Right lobe of liver (tissue), 6 donors: ENCODE results near the gene RPTOR. TPM values are rescaled to one million over a fixed set of nuclear protein-coding genes. Genes with fewer than 3 reads are reported as not detected.

Source experiments
- ATAC-seq, 4 donors: fragments of 200-7000 bp; cut with Tn5 transposase; one replicate each; pipeline ENCODE4 v1.9.1; 2020; ENCODE audit warnings: mild to moderate bottlenecking in 4 of 4, moderate library complexity in 4 of 4
- DNase-seq, 3 donors: peaks; one replicate each; pipeline ENCODE4 v3.0.0-alpha.2; 2020
- H3K27ac ChIP-seq, 3 donors: fragments of 200-600 bp; one replicate each; pipeline ENCODE4 v1.8.0; 2022
- H3K27me3 ChIP-seq, 2 donors: fragments of 200-600 bp; one replicate each; pipeline ENCODE4 v1.8.0; 2022
- H3K36me3 ChIP-seq, 4 donors: fragments of 200-600 bp; sonication (generic) in 1 of 4; one replicate each; pipeline versions ENCODE4 v1.5.1 to v1.8.0; 2017 to 2022; ENCODE audit warnings: control low read depth in 1 of 4
- H3K4me1 ChIP-seq, 4 donors: fragments of 200-600 bp; sonication (generic) in 1 of 4; one replicate each; pipeline versions ENCODE4 v1.5.1 to v1.8.0; 2017 to 2022; ENCODE audit warnings: control low read depth in 1 of 4
- H3K4me3 ChIP-seq, 3 donors: fragments of 200-600 bp; one replicate each; pipeline ENCODE4 v1.8.0; 2022
- H3K9me3 ChIP-seq, 4 donors: fragments of 200-600 bp; sonication (generic) in 1 of 4; one replicate each; pipeline versions ENCODE4 v1.5.1 to v1.8.0; 2017 to 2022; ENCODE audit warnings: control low read depth in 1 of 4
- CTCF ChIP-seq, 4 donors: fragments of 200-600 bp in 3 of 4; fragments of 450-650 bp in 1 of 4; IDR thresholded peaks; one replicate each; pipeline versions ENCODE4 v1.5.1 to v1.8.0; 2016 to 2022; ENCODE audit warnings: antibody characterized with exemption in 4 of 4, mild to moderate bottlenecking in 2 of 4
- POLR2A ChIP-seq: fragments of 450-650 bp; IDR thresholded peaks from one replicate; pipeline ENCODE4 v1.6.1; 2017; ENCODE audit warnings: antibody characterized with exemption, mild to moderate bottlenecking
- WGBS: methylation state at CpG from one replicate; pipeline ENCODE4 v1.1.6; 2018; ENCODE audit warnings: low coverage, low lambda C conversion rate; ENCODE audit not compliant: insufficient coverage; ENCODE audit errors: missing lambda C conversion rate; 5-methylcytosine and 5-hydroxymethylcytosine counted together
- intact Hi-C, 2 donors: fragments of 100-400 bp; cut with DNase I; formaldehyde crosslinking; loops; one replicate each; pipeline versions ENCODE4 v1.11.2 to v1.14.1; 2022
- total RNA-seq, 6 experiments: library from RNA; depleted of rRNA in 2 of 6; stranded (reverse); fragments of >200 nt in 2 of 6; fragmentation: NEBNext Ultra II Directional in 3 of 6; extraction: Animal tissue kit (Norgen Biotek cat#: 25700) in 3 of 6; gene quantifications; one replicate each; pipeline versions ENCODE4 v1.1.0 to v1.2.4, GENCODE V29; 2016 to 2023
- donor health status: DM: no; HTN: yes; CAD: no.
- donor health status: DM: no; HTN: no; CAD: no.
- donor health status: DM: no; HTN: no; CAD: no.
- donor health status: DM: no; HTN: yes; CAD: no.
- donor health status: DM: no; HTN: yes; CAD: no.

Gene RPTOR
- total RNA-seq, 6 experiments from 2014 or later: 13.1 to 24.0 (median 15.5) TPM

- ATAC-seq (no peak), DNase-seq (peak in 1 of 3 donors; percentile 27)
- Histone ChIP-seq H3K36me3 (peaks cover 0 to 25% (median 0%) of the 10 kb centered on the region in 4 donors), H3K4me3 (no peak overlapping the region), H3K27ac (no peak overlapping the region), H3K9me3 (no peaks in the 10 kb centered on the region), H3K27me3 (no peaks in the 10 kb centered on the region), H3K4me1 (no peaks in the 10 kb centered on the region)
- 86% methylated on average over 9 of the region's 10 CpGs for WGBS
- TF ChIP-seq POLR2A (no peak), CTCF (IDR thresholded peaks at IDR 0.05) (no peak)
- intact Hi-C loops: no loop called here
Measured at GRCh38 chr17:80887639-80888175, 343.1 kb downstream of the RPTOR start.

GRCh38 chr17:80888276-80889160 lies 343.9 kb downstream of the RPTOR start:
- peak in 2 of 3 donors; percentile 8 to 40 for DNase-seq
- intact Hi-C loops: no loop called here
- WGBS: 97% methylated on average over 3 of the region's 24 CpGs

GRCh38 chr17:80889231-80890195 lies 344.9 kb downstream of the RPTOR start:
- H3K9me3 ChIP-seq: no peaks in the 10 kb centered on the region
- 88% methylated on average over 5 of the region's 40 CpGs for WGBS
- ATAC-seq (no peak), DNase-seq (peak in 2 of 3 donors; percentile 11 to 42)
- H3K36me3 ChIP-seq: peaks cover 0 to 17% (median 0%) of the 10 kb centered on the region in 4 donors
- H3K4me1 ChIP-seq: no peaks in the 10 kb centered on the region
- H3K27me3 ChIP-seq: no peaks in the 10 kb centered on the region
- intact Hi-C loops: no loop called here
- H3K4me3 ChIP-seq: no peak overlapping the region
- H3K27ac ChIP-seq: no peak overlapping the region
- TF ChIP-seq CTCF (IDR thresholded peaks at IDR 0.05): no peak
- TF ChIP-seq POLR2A: no peak

More at GRCh38 chr17:80888276-80889160, 343.9 kb downstream of the RPTOR start:
- Histone ChIP-seq H3K9me3 (no peaks in the 10 kb centered on the region), H3K4me3 (no peak overlapping the region), H3K27me3 (no peaks in the 10 kb centered on the region), H3K36me3 (peaks cover 0 to 25% (median 0%) of the 10 kb centered on the region in 4 donors), H3K4me1 (no peaks in the 10 kb centered on the region), H3K27ac (no peak overlapping the region)
- TF ChIP-seq CTCF (IDR thresholded peaks at IDR 0.05): no peak
- no peak for TF ChIP-seq POLR2A
- no peak for ATAC-seq

- no peak overlapping the region for H3K4me3 ChIP-seq
- peak in 2 of 3 donors; percentile 10 to 49 for DNase-seq
- H3K36me3 ChIP-seq: peaks cover 0 to 9% (median 0%) of the 10 kb centered on the region in 4 donors
- 89% methylated on average over 10 of the region's 31 CpGs for WGBS
- H3K4me1 ChIP-seq: no peaks in the 10 kb centered on the region
- intact Hi-C loops: no loop called here
- H3K27ac ChIP-seq: no peak overlapping the region
- H3K27me3 ChIP-seq: no peaks in the 10 kb centered on the region
- H3K9me3 ChIP-seq: no peaks in the 10 kb centered on the region
- TF ChIP-seq CTCF (IDR thresholded peaks at IDR 0.05) (no peak), POLR2A (no peak)
- ATAC-seq: no peak
Measured at GRCh38 chr17:80890196-80890920, 345.7 kb downstream of the RPTOR start.
